SK-N-SH treated with all-trans-retinoic acid at 6 μM for 48 hours (cell line): ENCODE measurements around the gene BNC2.

Experiments
- ATAC-seq: fragments of 200-7000 bp; cut with Tn5 transposase; 3 replicates; pipeline ENCODE4 v1.9.1; 2020; ENCODE audit warnings: mild to moderate bottlenecking, moderate library complexity
- CSDC2 ChIP-seq: fragments of 250-450 bp; sonication (Bioruptor Pico); IDR thresholded peaks from 2 replicates; pipeline ENCODE4 v1.5.0; 2020; ENCODE audit warnings: mild to moderate bottlenecking, moderate library complexity
- ESRRG ChIP-seq: fragments of 250-450 bp; sonication (Bioruptor Pico); IDR thresholded peaks from 2 replicates; pipeline ENCODE4 v1.6.1; 2021; ENCODE audit warnings: mild to moderate bottlenecking
- GLIS3 ChIP-seq: fragments of 250-450 bp; sonication (Bioruptor Pico); IDR thresholded peaks from 2 replicates; pipeline ENCODE4 v1.5.0; 2020; ENCODE audit warnings: mild to moderate bottlenecking, moderate library complexity
- ISL1 ChIP-seq: fragments of 250-450 bp; sonication (Bioruptor Pico); IDR thresholded peaks from 2 replicates; pipeline ENCODE4 v2.1.2; 2022; ENCODE audit warnings: mild to moderate bottlenecking, moderate library complexity
- OSR1 ChIP-seq: fragments of 250-450 bp; sonication (Bioruptor Pico); IDR thresholded peaks from 2 replicates; pipeline ENCODE4 v1.8.0; 2022; ENCODE audit warnings: moderate library complexity, mild to moderate bottlenecking, inconsistent platforms
- PPARA ChIP-seq: fragments of 250-450 bp; sonication (Bioruptor Pico); IDR thresholded peaks from 2 replicates; pipeline ENCODE4 v1.5.0; 2020; ENCODE audit warnings: mild to moderate bottlenecking, borderline replicate concordance
- RARB ChIP-seq: fragments of 250-450 bp; sonication (Bioruptor Pico); IDR thresholded peaks from 2 replicates; pipeline ENCODE4 v1.8.0; 2021; ENCODE audit warnings: mild to moderate bottlenecking, moderate library complexity
- SNAI2 ChIP-seq: fragments of 250-450 bp; sonication (Bioruptor Pico); IDR thresholded peaks from 2 replicates; pipeline ENCODE4 v1.5.0; 2020; ENCODE audit warnings: mild to moderate bottlenecking, moderate library complexity
- TCF4 ChIP-seq: fragments of 250-450 bp; sonication (Bioruptor Pico); IDR thresholded peaks from 2 replicates; pipeline ENCODE4 v1.8.0; 2021; ENCODE audit warnings: mild to moderate bottlenecking, moderate library complexity, borderline replicate concordance
- TOX ChIP-seq: fragments of 250-450 bp; sonication (Bioruptor Pico); IDR thresholded peaks from 2 replicates; pipeline ENCODE4 v1.8.0; 2021; ENCODE audit warnings: mild to moderate bottlenecking, moderate library complexity, borderline replicate concordance
- ZC3H10 ChIP-seq: fragments of 250-450 bp; sonication (Bioruptor Pico); IDR thresholded peaks from 2 replicates; pipeline ENCODE4 v1.5.1; 2021; ENCODE audit warnings: mild to moderate bottlenecking, moderate library complexity
- ZFP3 ChIP-seq: fragments of 250-450 bp; sonication (Bioruptor Pico); IDR thresholded peaks from 2 replicates; pipeline ENCODE4 v1.5.0; 2020; ENCODE audit warnings: mild to moderate bottlenecking, moderate library complexity
- ZFP30 ChIP-seq: fragments of 450-650 bp; formaldehyde crosslinking; IDR thresholded peaks from 2 replicates; pipeline ENCODE4 v1.5.0; 2022; ENCODE audit warnings: mild to moderate bottlenecking, moderate library complexity
- ZNF565 ChIP-seq: fragments of 450-650 bp; formaldehyde crosslinking; conservative IDR thresholded peaks from 2 replicates; pipeline ENCODE4 v1.5.0; 2020; ENCODE audit warnings: low read depth, mild to moderate bottlenecking, moderate library complexity
- ZNF70 ChIP-seq: fragments of 450-650 bp; formaldehyde crosslinking; IDR thresholded peaks from 2 replicates; pipeline ENCODE4 v1.5.0; 2020; ENCODE audit warnings: mild to moderate bottlenecking, moderate library complexity
- ZNF8 ChIP-seq: fragments of 450-650 bp; formaldehyde crosslinking; IDR thresholded peaks from 2 replicates; pipeline ENCODE4 v1.5.0; 2020; ENCODE audit warnings: mild to moderate bottlenecking, moderate library complexity
- TF ChIP-seq, protein P1 (sequence below): fragments of 250-450 bp; sonication (Bioruptor Pico); IDR thresholded peaks from 2 replicates; pipeline ENCODE4 v1.8.0; 2020; ENCODE audit warnings: mild to moderate bottlenecking, moderate library complexity, borderline replicate concordance
- TF ChIP-seq, protein P2 (sequence below): fragments of 250-450 bp; sonication (Bioruptor Pico); IDR thresholded peaks from 2 replicates; pipeline ENCODE4 v1.8.0; 2021; ENCODE audit warnings: low read depth, mild to moderate bottlenecking, moderate library complexity, borderline replicate concordance
- TF ChIP-seq, protein P3 (sequence below): fragments of 250-450 bp; sonication (Bioruptor Pico); IDR thresholded peaks from 2 replicates; pipeline ENCODE4 v1.5.1; 2020; ENCODE audit warnings: low read depth, mild to moderate bottlenecking, moderate library complexity
- TF ChIP-seq, protein P4 (sequence below): fragments of 250-450 bp; sonication (Bioruptor Pico); IDR thresholded peaks from 2 replicates; pipeline ENCODE4 v1.5.1; 2021; ENCODE audit warnings: mild to moderate bottlenecking, moderate library complexity
- TF ChIP-seq, protein P5 (sequence below): fragments of 250-450 bp; sonication (Bioruptor Pico); IDR thresholded peaks from 2 replicates; pipeline ENCODE4 v1.5.0; 2020; ENCODE audit warnings: mild to moderate bottlenecking, moderate library complexity

The BNC2 gene

DNA sequence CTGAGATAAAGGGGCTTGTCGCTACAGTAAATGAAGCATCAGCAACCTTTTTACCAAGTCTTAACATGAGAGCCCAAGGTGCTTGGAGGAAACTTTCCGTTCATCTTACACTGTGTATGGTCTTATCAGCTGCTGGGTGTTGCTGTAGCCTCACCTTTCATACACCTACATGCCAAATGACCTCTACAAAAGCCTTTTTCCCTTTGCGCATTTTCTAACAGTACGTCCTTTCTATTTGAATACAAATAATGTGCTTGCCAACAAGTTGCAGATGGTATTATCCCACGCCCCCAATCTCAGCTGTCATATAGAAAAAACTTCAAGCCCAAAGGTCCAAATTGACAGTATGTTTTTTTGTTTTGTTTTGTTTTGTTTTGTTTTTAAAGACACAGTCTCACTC lies 96.9 kb downstream of the BNC2 start:
- TF ChIP-seq TCF4 (no peak), SNAI2 (CRISPR knock-in tag) (no peak), CSDC2 (CRISPR knock-in tag) (no peak), ISL1 (CRISPR knock-in tag) (no peak), ZNF8 (CRISPR knock-in tag) (no peak), ZFP30 (no peak), ZC3H10 (CRISPR knock-in tag) (no peak)
- TF ChIP-seq, protein P1, sequence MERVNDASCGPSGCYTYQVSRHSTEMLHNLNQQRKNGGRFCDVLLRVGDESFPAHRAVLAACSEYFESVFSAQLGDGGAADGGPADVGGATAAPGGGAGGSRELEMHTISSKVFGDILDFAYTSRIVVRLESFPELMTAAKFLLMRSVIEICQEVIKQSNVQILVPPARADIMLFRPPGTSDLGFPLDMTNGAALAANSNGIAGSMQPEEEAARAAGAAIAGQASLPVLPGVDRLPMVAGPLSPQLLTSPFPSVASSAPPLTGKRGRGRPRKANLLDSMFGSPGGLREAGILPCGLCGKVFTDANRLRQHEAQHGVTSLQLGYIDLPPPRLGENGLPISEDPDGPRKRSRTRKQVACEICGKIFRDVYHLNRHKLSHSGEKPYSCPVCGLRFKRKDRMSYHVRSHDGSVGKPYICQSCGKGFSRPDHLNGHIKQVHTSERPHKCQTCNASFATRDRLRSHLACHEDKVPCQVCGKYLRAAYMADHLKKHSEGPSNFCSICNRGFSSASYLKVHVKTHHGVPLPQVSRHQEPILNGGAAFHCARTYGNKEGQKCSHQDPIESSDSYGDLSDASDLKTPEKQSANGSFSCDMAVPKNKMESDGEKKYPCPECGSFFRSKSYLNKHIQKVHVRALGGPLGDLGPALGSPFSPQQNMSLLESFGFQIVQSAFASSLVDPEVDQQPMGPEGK (CRISPR knock-in tag): no peak
- TF ChIP-seq, protein P2, sequence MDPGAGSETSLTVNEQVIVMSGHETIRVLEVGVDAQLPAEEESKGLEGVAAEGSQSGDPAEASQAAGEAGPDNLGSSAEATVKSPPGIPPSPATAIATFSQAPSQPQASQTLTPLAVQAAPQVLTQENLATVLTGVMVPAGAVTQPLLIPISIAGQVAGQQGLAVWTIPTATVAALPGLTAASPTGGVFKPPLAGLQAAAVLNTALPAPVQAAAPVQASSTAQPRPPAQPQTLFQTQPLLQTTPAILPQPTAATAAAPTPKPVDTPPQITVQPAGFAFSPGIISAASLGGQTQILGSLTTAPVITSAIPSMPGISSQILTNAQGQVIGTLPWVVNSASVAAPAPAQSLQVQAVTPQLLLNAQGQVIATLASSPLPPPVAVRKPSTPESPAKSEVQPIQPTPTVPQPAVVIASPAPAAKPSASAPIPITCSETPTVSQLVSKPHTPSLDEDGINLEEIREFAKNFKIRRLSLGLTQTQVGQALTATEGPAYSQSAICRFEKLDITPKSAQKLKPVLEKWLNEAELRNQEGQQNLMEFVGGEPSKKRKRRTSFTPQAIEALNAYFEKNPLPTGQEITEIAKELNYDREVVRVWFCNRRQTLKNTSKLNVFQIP: no peak
- TF ChIP-seq, protein P3, sequence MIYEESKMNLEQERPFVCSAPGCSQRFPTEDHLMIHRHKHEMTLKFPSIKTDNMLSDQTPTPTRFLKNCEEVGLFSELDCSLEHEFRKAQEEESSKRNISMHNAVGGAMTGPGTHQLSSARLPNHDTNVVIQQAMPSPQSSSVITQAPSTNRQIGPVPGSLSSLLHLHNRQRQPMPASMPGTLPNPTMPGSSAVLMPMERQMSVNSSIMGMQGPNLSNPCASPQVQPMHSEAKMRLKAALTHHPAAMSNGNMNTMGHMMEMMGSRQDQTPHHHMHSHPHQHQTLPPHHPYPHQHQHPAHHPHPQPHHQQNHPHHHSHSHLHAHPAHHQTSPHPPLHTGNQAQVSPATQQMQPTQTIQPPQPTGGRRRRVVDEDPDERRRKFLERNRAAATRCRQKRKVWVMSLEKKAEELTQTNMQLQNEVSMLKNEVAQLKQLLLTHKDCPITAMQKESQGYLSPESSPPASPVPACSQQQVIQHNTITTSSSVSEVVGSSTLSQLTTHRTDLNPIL: no peak
- no peak for ATAC-seq

DNA sequence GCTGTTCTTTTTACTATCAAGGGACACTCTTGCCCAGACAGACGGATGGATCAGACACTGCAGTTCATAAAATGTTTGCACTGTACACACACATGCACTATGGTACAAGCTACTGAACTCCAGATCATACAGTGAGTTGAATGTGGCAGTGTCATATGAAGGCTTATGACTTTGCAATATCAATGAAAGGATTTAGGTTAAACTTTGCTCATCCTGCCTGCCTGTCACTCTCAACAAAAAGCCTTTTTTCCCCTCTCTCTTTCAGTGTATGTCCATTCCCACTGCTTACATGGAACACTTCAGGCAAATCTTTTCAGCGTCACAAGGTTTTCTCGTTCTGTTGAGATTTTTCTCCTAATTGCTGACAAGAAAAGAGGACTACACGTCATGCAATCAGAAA lies 97.4 kb downstream of the BNC2 start:
- ATAC-seq: no peak
- TF ChIP-seq RARB (CRISPR knock-in tag): no peak
- TF ChIP-seq TOX: no peak
- TF ChIP-seq, protein P4, sequence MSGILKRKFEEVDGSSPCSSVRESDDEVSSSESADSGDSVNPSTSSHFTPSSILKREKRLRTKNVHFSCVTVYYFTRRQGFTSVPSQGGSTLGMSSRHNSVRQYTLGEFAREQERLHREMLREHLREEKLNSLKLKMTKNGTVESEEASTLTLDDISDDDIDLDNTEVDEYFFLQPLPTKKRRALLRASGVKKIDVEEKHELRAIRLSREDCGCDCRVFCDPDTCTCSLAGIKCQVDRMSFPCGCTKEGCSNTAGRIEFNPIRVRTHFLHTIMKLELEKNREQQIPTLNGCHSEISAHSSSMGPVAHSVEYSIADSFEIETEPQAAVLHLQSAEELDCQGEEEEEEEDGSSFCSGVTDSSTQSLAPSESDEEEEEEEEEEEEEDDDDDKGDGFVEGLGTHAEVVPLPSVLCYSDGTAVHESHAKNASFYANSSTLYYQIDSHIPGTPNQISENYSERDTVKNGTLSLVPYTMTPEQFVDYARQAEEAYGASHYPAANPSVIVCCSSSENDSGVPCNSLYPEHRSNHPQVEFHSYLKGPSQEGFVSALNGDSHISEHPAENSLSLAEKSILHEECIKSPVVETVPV (CRISPR knock-in tag): no peak
- no peak for TF ChIP-seq ZC3H10 (CRISPR knock-in tag)
- no peak for TF ChIP-seq ZFP3 (CRISPR knock-in tag)
- TF ChIP-seq TCF4: no peak
- no peak for TF ChIP-seq ISL1 (CRISPR knock-in tag)

DNA sequence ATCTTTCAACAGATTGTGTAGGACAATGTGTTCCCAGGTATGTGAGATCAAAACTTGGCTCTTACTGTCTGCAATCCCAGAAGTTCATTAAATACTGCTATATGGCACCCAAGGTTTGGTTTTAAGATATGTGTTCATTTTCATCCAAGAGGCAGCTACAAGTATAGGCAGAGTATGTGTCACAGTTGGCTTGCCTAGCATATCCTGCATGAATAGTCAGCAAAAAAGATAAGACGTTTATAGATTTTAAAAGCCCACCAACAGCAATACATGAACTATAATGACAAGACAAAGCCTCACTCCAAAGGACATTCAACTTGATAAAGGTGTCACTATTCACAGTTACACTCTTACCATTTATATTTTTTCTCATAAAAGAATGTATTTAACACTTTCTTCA lies 99.1 kb downstream of the BNC2 start:
- ATAC-seq: no peak
- no peak for TF ChIP-seq TOX
- TF ChIP-seq, all 23 proteins: peak for 0

DNA sequence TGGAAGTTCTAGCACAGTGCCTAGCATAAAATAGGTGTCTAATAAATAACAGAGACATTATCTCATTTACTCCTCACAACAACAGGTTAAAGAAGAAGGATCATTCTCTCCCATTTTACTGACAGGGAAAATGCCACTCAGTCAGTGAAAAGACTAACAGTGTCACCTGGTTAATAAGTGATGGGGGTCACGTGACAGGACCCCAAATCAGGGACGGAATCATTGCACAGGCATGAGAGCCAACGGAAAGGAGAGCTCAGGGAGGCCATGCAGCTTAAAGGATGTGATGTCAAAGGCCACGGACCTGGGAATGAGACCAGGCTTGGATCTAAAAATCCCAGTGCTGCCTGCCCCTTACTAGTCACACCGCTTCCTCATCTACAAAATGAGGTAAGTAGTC lies 101.2 kb downstream of the BNC2 start:
- no peak for ATAC-seq
- TF ChIP-seq PPARA (CRISPR knock-in tag) (no peak), CSDC2 (CRISPR knock-in tag) (no peak), GLIS3 (CRISPR knock-in tag) (no peak), ZNF70 (CRISPR knock-in tag) (no peak), ZFP30 (no peak), ESRRG (no peak), OSR1 (no peak), ZNF565 (CRISPR knock-in tag) (no peak), TCF4 (no peak), RARB (CRISPR knock-in tag) (no peak)
- TF ChIP-seq, protein P1 (CRISPR knock-in tag): no peak
- TF ChIP-seq, protein P5, sequence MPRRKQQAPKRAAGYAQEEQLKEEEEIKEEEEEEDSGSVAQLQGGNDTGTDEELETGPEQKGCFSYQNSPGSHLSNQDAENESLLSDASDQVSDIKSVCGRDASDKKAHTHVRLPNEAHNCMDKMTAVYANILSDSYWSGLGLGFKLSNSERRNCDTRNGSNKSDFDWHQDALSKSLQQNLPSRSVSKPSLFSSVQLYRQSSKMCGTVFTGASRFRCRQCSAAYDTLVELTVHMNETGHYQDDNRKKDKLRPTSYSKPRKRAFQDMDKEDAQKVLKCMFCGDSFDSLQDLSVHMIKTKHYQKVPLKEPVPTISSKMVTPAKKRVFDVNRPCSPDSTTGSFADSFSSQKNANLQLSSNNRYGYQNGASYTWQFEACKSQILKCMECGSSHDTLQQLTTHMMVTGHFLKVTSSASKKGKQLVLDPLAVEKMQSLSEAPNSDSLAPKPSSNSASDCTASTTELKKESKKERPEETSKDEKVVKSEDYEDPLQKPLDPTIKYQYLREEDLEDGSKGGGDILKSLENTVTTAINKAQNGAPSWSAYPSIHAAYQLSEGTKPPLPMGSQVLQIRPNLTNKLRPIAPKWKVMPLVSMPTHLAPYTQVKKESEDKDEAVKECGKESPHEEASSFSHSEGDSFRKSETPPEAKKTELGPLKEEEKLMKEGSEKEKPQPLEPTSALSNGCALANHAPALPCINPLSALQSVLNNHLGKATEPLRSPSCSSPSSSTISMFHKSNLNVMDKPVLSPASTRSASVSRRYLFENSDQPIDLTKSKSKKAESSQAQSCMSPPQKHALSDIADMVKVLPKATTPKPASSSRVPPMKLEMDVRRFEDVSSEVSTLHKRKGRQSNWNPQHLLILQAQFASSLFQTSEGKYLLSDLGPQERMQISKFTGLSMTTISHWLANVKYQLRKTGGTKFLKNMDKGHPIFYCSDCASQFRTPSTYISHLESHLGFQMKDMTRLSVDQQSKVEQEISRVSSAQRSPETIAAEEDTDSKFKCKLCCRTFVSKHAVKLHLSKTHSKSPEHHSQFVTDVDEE (CRISPR knock-in tag): no peak
- TF ChIP-seq, protein P2: no peak
- TF ChIP-seq, all 23 proteins: peak for 0
